Measurements from ENCODE around the gene VPS35L. TPM values are rescaled to one million over a fixed set of nuclear protein-coding genes. Genes with fewer than 3 reads are reported as not detected.

The VPS35L gene
- total RNA-seq, 1 donor from 2014 or later: 62.0 TPM

GRCh38 chr16:19680881-19681340, 125.4 kb downstream of the VPS35L start:
- no peak overlapping the region for H3K27ac Mint-ChIP-seq
- TF ChIP-seq, protein P1, sequence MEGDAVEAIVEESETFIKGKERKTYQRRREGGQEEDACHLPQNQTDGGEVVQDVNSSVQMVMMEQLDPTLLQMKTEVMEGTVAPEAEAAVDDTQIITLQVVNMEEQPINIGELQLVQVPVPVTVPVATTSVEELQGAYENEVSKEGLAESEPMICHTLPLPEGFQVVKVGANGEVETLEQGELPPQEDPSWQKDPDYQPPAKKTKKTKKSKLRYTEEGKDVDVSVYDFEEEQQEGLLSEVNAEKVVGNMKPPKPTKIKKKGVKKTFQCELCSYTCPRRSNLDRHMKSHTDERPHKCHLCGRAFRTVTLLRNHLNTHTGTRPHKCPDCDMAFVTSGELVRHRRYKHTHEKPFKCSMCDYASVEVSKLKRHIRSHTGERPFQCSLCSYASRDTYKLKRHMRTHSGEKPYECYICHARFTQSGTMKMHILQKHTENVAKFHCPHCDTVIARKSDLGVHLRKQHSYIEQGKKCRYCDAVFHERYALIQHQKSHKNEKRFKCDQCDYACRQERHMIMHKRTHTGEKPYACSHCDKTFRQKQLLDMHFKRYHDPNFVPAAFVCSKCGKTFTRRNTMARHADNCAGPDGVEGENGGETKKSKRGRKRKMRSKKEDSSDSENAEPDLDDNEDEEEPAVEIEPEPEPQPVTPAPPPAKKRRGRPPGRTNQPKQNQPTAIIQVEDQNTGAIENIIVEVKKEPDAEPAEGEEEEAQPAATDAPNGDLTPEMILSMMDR (conservative IDR thresholded peaks at IDR 0.05): no peak

DNA sequence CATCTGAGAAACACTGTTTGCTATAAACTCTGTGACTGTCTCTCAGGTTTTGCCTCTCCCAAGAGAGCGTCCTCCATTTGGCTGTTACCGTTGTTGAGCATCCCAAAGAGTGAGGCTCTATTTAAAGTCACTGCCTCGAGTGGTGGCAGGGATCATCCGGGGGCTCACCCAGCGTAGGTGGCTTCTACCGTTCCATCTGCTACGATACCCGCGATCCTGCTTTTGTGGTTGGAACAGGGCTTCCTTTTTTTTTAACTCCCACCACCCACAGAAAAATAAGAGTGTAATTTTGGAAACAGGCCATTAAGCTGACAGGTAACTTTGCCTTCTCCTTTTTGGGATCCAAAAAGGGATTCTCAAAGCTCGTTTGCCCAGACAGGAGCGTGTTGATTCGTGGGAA, 126.1 kb downstream of the VPS35L start:
- peaks cover 46% of the 10 kb centered on the region for H3K36me3 Mint-ChIP-seq
- no peaks in the 10 kb centered on the region for H3K9me3 Mint-ChIP-seq
- H3K4me1 Mint-ChIP-seq (ENCODE audit: unreplicated experiment): no peaks in the 10 kb centered on the region
- DNase-seq (ENCODE audit: extremely low spot score, unreplicated experiment): no peak
- TF ChIP-seq, protein P1 (conservative IDR thresholded peaks at IDR 0.05): no peak
- no peak overlapping the region for H3K27ac Mint-ChIP-seq
- H3K27me3 Mint-ChIP-seq: no peaks in the 10 kb centered on the region
- H3K4me3 Mint-ChIP-seq: no peak overlapping the region

More at GRCh38 chr16:19680881-19681340, 125.4 kb downstream of the VPS35L start:
- Mint-ChIP-seq H3K4me1 (ENCODE audit: unreplicated experiment) (no peaks in the 10 kb centered on the region), H3K9me3 (no peaks in the 10 kb centered on the region), H3K36me3 (peaks cover 49% of the 10 kb centered on the region), H3K27me3 (no peaks in the 10 kb centered on the region), H3K4me3 (no peak overlapping the region)
- DNase-seq (ENCODE audit: extremely low spot score, unreplicated experiment): no peak

- no peak for DNase-seq (ENCODE audit: extremely low spot score, unreplicated experiment)
- H3K4me3 Mint-ChIP-seq: no peak overlapping the region
- TF ChIP-seq, protein P1 (conservative IDR thresholded peaks at IDR 0.05): no peak
- no peaks in the 10 kb centered on the region for H3K27me3 Mint-ChIP-seq
- peaks cover 54% of the 10 kb centered on the region for H3K36me3 Mint-ChIP-seq
- no peaks in the 10 kb centered on the region for H3K9me3 Mint-ChIP-seq
- H3K27ac Mint-ChIP-seq: no peak overlapping the region
- peaks cover 8% of the 10 kb centered on the region for H3K4me1 Mint-ChIP-seq (ENCODE audit: unreplicated experiment)
These were observed 128.1 kb downstream of the VPS35L start for GRCh38 chr16:19683453-19684236.

- Mint-ChIP-seq H3K9me3 (no peaks in the 10 kb centered on the region), H3K27me3 (no peaks in the 10 kb centered on the region), H3K27ac (no peak overlapping the region), H3K36me3 (peaks cover 49% of the 10 kb centered on the region), H3K4me1 (ENCODE audit: unreplicated experiment) (peaks cover 8% of the 10 kb centered on the region), H3K4me3 (no peak overlapping the region)
- DNase-seq (ENCODE audit: extremely low spot score, unreplicated experiment): no peak
- TF ChIP-seq, protein P1 (conservative IDR thresholded peaks at IDR 0.05): no peak
These were observed 129.7 kb downstream of the VPS35L start for GRCh38 chr16:19685176-19685575.

GRCh38 chr16:19687279-19687678, 131.8 kb downstream of the VPS35L start:
- Mint-ChIP-seq H3K27me3 (no peaks in the 10 kb centered on the region), H3K36me3 (peaks cover 38% of the 10 kb centered on the region), H3K27ac (peak overlapping the region; percentile 56), H3K4me1 (ENCODE audit: unreplicated experiment) (peaks cover 8% of the 10 kb centered on the region), H3K9me3 (no peaks in the 10 kb centered on the region), H3K4me3 (no peak overlapping the region)
- no peak for DNase-seq (ENCODE audit: extremely low spot score, unreplicated experiment)
- TF ChIP-seq, protein P1 (conservative IDR thresholded peaks at IDR 0.05): no peak
